Epithelial cell of esophagus (primary cell): ENCODE data around the gene EPHB1.

Source experiments
- DNase-seq: peaks from one replicate; pipeline ENCODE4 v3.0.0; 2010; ENCODE audit warnings: low read depth
- H3K4me3 ChIP-seq: 2 replicates; pipeline ENCODE4 v1.5.1; 2011; ENCODE audit warnings: mild to moderate bottlenecking, low read length, control low read depth
- TF ChIP-seq, protein P1 (sequence below): IDR thresholded peaks from 2 replicates; pipeline ENCODE4 v1.5.1; 2011; ENCODE audit warnings: low read depth, mild to moderate bottlenecking, low read length, control low read depth, inconsistent platforms; ENCODE audit not compliant: insufficient read depth; ENCODE audit errors: missing control alignments

The EPHB1 gene

DNA sequence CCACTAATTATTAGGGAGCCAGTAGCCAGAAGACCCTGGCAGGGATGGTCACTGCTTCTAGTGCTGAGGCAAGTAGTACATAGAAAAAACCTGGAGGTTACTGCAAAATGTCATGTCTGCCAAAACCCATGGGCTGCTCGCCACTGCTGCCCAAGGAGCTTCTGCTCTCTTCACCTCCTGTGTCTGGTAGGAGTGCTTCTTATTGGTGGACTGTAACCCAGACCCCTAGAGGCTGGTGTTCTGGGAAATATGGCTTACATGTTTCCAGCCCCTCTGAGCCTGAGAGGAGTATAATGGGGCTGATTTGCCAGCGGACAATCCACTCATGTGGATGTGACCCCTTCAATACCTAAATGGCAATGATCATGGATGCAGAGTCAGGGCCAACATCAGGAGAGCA is 286.4 kb downstream of the EPHB1 start:
- TF ChIP-seq, protein P1, sequence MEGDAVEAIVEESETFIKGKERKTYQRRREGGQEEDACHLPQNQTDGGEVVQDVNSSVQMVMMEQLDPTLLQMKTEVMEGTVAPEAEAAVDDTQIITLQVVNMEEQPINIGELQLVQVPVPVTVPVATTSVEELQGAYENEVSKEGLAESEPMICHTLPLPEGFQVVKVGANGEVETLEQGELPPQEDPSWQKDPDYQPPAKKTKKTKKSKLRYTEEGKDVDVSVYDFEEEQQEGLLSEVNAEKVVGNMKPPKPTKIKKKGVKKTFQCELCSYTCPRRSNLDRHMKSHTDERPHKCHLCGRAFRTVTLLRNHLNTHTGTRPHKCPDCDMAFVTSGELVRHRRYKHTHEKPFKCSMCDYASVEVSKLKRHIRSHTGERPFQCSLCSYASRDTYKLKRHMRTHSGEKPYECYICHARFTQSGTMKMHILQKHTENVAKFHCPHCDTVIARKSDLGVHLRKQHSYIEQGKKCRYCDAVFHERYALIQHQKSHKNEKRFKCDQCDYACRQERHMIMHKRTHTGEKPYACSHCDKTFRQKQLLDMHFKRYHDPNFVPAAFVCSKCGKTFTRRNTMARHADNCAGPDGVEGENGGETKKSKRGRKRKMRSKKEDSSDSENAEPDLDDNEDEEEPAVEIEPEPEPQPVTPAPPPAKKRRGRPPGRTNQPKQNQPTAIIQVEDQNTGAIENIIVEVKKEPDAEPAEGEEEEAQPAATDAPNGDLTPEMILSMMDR, result no peak
- H3K4me3 ChIP-seq, result no peak overlapping the region
- DNase-seq, result no peak

DNA sequence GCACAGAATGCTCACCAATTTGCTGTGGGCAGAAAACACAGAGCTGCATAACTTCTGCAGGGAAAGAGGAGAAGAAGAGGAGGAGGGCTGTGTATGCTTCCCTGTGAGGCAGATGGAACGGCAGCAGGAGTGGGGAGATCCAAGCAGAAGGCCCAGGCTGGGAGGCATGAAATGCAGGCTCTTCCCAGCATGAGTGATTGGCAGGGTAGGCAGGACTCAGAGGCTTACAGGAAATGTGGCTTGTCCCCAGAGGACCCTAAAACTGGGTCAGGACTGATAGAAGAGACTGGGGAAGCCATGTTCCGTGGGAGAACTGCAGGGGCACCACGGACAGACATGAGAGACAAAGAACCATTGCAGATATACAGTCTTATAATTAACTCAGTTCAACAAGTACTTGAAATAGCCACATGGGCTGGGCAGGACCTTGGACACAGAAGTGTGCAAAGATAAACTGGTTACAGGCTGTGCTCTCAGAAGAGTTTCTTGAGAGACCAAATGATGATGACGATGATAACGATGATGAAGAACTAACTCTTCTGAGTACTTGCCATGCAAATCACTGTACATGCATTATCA is 286.9 kb downstream of the EPHB1 start:
- TF ChIP-seq, protein P1, result no peak

DNA sequence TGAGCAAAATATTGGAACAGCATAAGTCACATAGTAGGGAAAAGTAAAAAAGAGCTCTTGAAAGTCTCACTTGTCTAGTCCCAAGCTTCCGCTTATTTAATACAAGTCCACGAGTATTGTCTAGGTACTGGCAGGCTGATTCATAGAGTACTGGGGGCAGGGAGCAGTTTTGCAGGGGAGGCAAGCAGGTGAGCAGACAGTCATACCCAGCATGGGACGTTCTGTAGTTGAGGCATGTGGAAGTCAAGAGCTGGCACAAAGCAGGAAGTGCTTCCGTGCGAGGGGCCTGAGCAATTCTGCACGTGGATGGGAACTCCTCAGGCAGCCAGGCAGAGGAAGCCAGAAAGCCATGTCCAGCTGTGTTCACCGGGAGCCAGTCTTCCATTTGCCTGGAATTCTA is 287.6 kb downstream of the EPHB1 start:
- TF ChIP-seq, protein P1, result no peak
- no peak for DNase-seq
- no peak overlapping the region for H3K4me3 ChIP-seq

More for the DNA sequence above, 286.9 kb downstream of the EPHB1 start:
- DNase-seq, result no peak
- H3K4me3 ChIP-seq, result no peak overlapping the region

DNA sequence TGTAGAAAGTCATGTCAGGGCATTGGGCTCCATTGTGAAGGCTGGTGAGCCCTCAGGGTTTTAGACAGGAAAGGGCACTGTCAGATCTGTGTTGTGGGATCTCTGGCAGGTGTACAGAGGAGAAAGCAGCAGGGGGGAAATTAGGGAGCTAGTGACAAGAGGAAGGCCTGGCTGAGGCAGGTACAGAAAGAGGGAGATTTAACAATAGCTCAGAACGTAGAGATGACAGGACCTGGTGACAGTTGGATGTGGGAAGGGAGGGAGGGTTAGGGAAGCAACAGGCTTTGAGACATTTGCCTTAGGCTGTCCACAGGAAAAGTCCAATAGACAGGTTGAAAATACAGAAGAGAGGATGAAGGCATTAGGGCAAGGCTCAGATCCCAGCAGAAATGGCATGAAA is 288.1 kb downstream of the EPHB1 start:
- no peak overlapping the region for H3K4me3 ChIP-seq
- TF ChIP-seq, protein P1, result no peak
- no peak for DNase-seq

DNA sequence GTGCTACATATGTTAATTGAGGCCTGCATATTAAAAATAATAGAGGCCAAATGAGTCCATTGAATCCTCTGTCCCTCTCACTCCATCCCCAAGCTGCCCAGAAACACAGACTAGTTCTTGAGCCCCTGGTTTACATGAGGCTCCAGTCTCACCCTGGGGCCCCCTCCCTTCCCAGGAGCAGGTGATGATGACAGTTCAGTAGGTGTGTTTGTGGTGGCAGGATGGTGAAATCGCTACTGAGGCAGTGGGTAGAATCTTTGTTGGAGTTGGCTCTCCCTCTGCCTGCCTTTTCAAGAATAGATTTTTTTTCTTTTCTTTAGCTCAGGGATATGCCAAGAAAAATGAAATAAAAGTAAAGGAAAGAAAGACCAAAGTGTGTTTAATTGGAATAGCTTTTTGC is 288.7 kb downstream of the EPHB1 start:
- DNase-seq, result no peak
- TF ChIP-seq, protein P1, result no peak
- H3K4me3 ChIP-seq, result no peak overlapping the region

DNA sequence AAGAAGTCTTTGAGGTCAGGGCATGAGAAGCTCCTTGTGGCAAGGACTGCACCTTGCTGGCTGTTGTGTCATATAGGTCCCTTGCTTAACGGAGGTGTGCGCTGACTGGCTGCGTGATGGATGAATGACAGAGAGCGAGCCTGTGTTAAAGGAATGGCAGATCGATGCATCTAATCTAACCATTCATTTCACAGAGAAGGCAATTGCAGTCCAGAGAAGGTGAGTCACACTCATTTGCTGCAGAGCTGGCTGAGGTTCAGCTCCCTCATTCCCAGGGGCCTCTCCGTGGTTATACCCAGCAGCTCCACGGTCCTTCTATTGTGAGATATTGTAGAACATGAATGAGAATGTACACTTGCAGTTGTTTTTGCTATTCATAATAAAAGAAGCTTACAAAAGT is 289.3 kb downstream of the EPHB1 start:
- TF ChIP-seq, protein P1, result no peak
- no peak overlapping the region for H3K4me3 ChIP-seq
- DNase-seq, result no peak

DNA sequence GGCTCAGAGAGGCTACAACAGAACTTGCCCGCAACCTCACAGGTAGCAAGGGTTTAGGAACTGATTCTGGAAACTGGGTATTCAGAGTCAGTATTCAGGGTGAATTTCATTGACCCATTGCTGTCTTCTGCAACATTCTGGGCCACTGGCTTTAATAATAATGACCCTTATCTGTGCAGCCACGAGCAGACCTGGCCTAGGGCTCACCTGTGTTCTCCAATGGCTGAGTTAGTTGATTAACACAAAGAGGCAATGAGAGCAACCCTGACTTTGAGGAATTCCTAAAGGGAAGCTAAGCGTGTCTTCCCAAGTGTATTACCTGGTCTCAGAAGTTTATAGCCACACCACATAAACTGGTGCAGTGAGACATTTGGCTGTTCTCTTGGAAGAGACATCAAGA is 289.9 kb downstream of the EPHB1 start:
- DNase-seq, result no peak
- TF ChIP-seq, protein P1, result no peak
- H3K4me3 ChIP-seq, result no peak overlapping the region
